Middle frontal gyrus (tissue), 1 donor: ENCODE results near the gene SORCS3.

Source experiments
- DNase-seq: peaks from one replicate; pipeline ENCODE4 v3.0.0-alpha.2; 2015; ENCODE audit warnings: low spot score; ENCODE audit errors: extremely low spot score

Gene SORCS3

GRCh38 chr10:104908581-104908980, 267.5 kb downstream of the SORCS3 start:
- DNase-seq = no peak

- no peak for DNase-seq
Observed at GRCh38 chr10:104910712-104911111, 269.6 kb downstream of the SORCS3 start.

GRCh38 chr10:104913390-104913789, 272.3 kb downstream of the SORCS3 start:
- no peak for DNase-seq

- no peak for DNase-seq
Observed at GRCh38 chr10:104920476-104920875, 279.4 kb downstream of the SORCS3 start.

DNA sequence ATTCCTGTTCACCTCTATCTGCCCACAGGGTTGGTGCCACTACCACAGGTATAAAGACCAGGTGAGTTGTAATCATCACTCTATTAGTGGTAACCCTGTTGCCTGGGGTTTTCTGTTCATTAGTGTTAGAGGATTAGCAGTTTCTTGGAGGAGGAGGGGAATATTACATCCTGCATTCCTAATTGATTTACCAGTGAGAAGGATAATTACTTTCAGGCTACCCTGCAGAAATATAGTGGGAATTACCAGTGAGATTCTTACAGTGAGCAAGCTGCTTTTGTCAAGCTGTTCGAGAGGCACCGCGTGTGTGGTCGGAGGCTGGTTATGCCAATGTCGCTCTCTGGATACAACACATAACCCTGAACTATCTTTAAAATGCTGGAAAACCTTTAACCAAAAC, 280.7 kb downstream of the SORCS3 start:
- no peak for DNase-seq

DNA sequence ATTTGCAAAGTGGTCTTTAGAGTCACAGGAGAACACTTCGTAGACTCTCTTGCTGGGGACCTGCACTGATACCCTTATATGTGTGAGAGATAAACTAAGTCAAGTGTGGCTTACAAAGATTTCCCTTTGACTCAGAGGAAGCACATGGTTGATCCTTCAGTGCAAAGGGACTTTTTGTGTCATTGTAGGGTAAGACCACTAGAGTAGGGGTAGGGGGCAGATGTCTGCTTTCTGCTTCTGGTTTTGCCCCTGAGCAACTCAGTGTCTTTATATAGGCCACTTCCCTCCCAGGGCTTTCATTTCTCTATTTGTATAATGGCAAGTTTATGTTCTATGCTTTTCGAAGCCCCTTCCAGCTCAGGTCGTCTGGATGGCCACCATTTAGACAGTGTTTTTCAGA, 281.7 kb downstream of the SORCS3 start:
- no peak for DNase-seq

- no peak for DNase-seq
Observed at GRCh38 chr10:104923501-104923900, 282.4 kb downstream of the SORCS3 start.

GRCh38 chr10:104924101-104924795, 283.2 kb downstream of the SORCS3 start:
- DNase-seq = no peak

DNA sequence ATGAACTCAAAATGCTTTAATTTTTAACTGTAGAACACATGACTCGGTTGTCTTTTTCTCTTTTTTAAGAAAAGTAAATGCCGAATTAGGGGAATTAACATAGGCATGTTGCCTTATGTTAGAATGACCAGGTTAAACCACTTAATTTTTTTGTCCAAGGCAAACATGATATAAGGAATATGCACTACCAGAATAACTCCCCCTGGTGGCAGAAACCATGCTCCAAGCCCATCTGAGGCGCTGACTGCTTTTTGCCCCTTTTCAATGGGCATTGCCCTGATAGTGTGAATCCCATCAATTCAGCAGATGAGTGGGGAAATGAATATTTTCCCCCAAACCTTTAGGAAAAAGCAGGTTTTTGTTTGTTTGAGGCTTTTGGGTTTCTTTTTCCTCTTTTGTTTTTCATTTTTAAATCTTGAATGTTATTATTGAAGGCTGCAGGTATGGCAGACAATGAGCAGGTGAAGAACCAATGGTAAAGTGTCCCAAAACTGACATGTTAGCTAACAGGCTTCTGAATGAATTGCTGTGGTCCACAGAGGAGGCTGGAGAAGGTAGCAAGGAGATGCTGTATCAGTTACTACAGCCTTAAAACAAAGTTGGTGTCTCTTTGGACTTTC, 284.3 kb downstream of the SORCS3 start:
- DNase-seq = no peak

- no peak for DNase-seq
Observed at GRCh38 chr10:104928734-104929133, 287.6 kb downstream of the SORCS3 start.

GRCh38 chr10:104931612-104932134, 290.6 kb downstream of the SORCS3 start:
- no peak for DNase-seq

GRCh38 chr10:104935656-104936055, 294.6 kb downstream of the SORCS3 start:
- no peak for DNase-seq

- no peak for DNase-seq
Observed at GRCh38 chr10:104937567-104937966, 296.5 kb downstream of the SORCS3 start.

GRCh38 chr10:104938031-104938430, 296.9 kb downstream of the SORCS3 start:
- no peak for DNase-seq

- DNase-seq = no peak
Observed at GRCh38 chr10:104941662-104942061, 300.6 kb downstream of the SORCS3 start.

GRCh38 chr10:104947314-104947713, 306.2 kb downstream of the SORCS3 start:
- DNase-seq = no peak

DNA sequence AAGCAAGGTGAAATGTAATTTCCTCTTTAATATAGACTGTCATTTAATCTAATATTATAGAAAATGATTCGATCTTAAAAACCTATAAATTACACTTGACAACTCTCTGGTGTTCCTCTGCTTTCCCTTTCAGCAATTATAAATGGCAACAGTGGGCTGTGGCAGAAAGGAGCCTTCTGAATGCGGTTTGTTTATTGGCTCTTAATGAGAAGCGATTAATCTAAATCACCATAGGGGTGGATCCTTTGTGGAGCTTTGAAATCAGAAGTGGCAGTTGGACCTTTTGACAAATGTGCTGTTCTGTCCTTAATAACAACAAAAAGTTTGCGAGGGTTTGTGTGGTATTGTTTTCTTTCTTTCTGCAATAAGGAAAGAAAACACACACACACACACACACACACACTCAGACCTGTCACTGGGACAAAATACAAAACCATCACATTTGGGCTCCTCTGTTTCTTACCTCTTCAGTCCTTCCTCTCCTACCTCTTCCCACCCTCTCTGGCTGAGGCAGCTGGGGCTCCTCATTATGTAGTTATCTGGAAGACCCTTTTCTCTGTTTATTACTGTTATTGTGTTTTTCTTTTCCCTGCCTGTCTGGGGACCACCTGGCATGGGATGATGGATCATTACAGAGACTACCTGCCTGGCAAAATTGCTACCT, 316.2 kb downstream of the SORCS3 start:
- DNase-seq = no peak

GRCh38 chr10:104966563-104967297, 325.6 kb downstream of the SORCS3 start:
- DNase-seq = no peak

GRCh38 chr10:104980368-104980767, 339.3 kb downstream of the SORCS3 start:
- DNase-seq = no peak

GRCh38 chr10:104981995-104982394, 340.9 kb downstream of the SORCS3 start:
- DNase-seq = no peak

GRCh38 chr10:104988686-104989085, 347.6 kb downstream of the SORCS3 start:
- no peak for DNase-seq

- no peak for DNase-seq
Observed at GRCh38 chr10:104989880-104990279, 348.8 kb downstream of the SORCS3 start.
